GM12873 (cell line): ENCODE data around the gene STIP1.

Experiments used
- CTCF ChIP-seq: IDR thresholded peaks from 2 replicates; pipeline ENCODE4 v1.5.1; 2012; ENCODE audit warnings: low read depth, mild to moderate bottlenecking, moderate library complexity, low read length, control low read depth; ENCODE audit not compliant: insufficient read depth; ENCODE audit errors: missing control alignments

Gene STIP1

GRCh38 chr11:64151337-64151736 lies 34.6 kb upstream of the STIP1 start:
- no peak for TF ChIP-seq CTCF

- peak; percentile 97 for TF ChIP-seq CTCF
These were observed 32.9 kb upstream of the STIP1 start for GRCh38 chr11:64152841-64153691.

- TF ChIP-seq CTCF, result no peak
These were observed 32.2 kb upstream of the STIP1 start for GRCh38 chr11:64153812-64154211.

GRCh38 chr11:64156235-64157011 lies 29.5 kb upstream of the STIP1 start:
- TF ChIP-seq CTCF, result no peak

- TF ChIP-seq CTCF, result no peak
These were observed 28.2 kb upstream of the STIP1 start for GRCh38 chr11:64157631-64158394.

- TF ChIP-seq CTCF, result no peak
These were observed 24.9 kb upstream of the STIP1 start for GRCh38 chr11:64161037-64161436.

GRCh38 chr11:64163951-64164350 lies 22.0 kb upstream of the STIP1 start:
- no peak for TF ChIP-seq CTCF
